ENCODE measurements around the gene CAMK1. TPM values are rescaled to one million over a fixed set of nuclear protein-coding genes. Genes with fewer than 3 reads are reported as not detected.

CAMK1 gene
- total and polyA plus RNA-seq, 2 donors from 2014 or later = 31.2 to 52.7 TPM

DNA sequence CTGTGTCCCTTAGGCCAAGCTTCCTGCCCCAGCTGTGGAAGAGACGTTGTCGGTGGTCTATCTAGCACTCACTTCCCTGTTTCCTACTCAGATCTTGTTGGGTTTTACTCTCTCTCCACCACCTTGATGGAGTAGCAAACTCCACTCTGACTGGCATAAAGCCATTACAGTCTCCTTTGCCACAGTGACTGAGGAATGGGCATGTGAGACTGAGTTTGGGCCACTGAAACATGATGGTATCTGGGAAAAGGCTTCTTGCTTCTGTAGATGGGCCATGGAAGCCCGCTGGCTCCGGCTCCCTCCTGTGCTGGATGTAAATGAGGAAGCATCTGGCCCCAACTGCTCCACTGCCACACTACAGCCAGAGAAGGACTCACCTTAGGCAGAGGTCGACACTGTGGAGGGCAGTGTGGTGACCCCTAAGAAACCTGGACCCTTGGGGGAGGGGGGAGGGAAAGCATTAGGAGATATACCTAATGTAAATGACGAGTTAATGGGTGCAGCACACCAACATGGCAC lies 9.4 kb upstream of the CAMK1 start:
- FAIRE-seq (no peak), DNase-seq (no peak)
- Histone ChIP-seq H3K4me3 (ENCODE audit: low read length in 3 of 3) (no peak overlapping the region), H3K27ac (ENCODE audit: low read depth in 2 of 2, low read length in 2 of 2) (no peak overlapping the region), H3K27me3 (ENCODE audit: control insufficient read depth, insufficient read depth, low read length) (no peaks in the 10 kb centered on the region), H3K4me1 (ENCODE audit: control insufficient read depth in 2 of 3, insufficient read depth in 2 of 3, low read depth in 1 of 3, low read length in 3 of 3) (peaks cover 0 to 22% (median 8%) of the 10 kb centered on the region in 3 donors), H3K36me3 (ENCODE audit: control insufficient read depth in 2 of 3, insufficient read depth in 3 of 3, low read length in 3 of 3) (peaks cover 0 to 5% (median 5%) of the 10 kb centered on the region in 3 donors), H3K9me3 (ENCODE audit: control insufficient read depth in 2 of 3, insufficient read depth in 1 of 3, low read length in 3 of 3) (no peaks in the 10 kb centered on the region), H3K9ac (ENCODE audit: low read length in 3 of 3) (no peak overlapping the region)
- intact Hi-C loops (cut with DNase I) = no loop called here
- TF ChIP-seq, protein P1, sequence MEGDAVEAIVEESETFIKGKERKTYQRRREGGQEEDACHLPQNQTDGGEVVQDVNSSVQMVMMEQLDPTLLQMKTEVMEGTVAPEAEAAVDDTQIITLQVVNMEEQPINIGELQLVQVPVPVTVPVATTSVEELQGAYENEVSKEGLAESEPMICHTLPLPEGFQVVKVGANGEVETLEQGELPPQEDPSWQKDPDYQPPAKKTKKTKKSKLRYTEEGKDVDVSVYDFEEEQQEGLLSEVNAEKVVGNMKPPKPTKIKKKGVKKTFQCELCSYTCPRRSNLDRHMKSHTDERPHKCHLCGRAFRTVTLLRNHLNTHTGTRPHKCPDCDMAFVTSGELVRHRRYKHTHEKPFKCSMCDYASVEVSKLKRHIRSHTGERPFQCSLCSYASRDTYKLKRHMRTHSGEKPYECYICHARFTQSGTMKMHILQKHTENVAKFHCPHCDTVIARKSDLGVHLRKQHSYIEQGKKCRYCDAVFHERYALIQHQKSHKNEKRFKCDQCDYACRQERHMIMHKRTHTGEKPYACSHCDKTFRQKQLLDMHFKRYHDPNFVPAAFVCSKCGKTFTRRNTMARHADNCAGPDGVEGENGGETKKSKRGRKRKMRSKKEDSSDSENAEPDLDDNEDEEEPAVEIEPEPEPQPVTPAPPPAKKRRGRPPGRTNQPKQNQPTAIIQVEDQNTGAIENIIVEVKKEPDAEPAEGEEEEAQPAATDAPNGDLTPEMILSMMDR (IDR thresholded peaks at IDR 0.05; ENCODE audit: borderline replicate concordance, extremely low read depth, insufficient read depth) = no peak

DNA sequence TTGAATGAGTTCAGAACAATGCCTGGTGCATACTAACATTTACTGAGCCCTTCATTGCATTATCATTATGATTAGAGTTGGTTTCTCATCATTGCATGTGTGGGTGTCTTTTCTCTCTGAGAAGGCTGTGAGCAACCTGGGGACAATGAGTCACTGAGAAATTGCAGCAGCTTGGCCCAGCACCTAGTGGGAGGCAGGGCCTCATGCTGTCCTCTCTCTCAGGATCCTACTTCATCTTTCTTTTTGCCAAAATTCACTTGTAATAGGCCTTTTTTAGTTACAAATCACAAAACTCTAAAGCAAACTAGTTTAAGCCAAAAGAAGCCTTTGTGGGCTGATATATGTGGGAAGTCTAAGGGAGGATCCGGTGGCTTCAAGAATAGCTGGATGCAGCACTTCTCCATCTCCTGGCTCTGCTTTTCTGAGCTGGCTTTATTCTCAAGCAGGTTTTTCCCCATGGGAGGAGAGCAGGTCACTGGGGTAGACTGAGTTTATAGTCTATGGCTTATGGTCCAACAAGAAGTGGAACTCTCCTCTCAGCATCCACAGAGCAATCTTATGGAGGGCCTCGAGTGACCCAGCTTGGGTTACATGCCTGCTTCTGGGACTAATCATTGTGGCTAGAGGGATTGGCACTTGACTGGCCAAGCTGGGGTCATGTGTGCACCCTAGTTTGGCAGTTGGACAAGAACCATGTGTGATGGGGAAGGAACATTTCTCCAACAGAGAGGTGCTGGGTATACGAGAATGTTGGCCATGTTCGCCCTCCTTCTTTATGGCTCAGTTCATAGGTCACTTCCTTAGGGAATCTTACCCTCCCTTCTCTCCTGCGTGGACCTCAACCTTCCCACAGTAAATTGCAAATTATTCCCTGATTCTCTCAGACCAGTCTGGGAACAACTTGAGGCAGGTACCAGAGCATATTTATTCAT lies 8.7 kb upstream of the CAMK1 start:
- DNase-seq = no peak
- intact Hi-C loops (cut with DNase I) = no loop called here
- H3K4me3 ChIP-seq (ENCODE audit: low read length in 3 of 3) = no peak overlapping the region
- no peaks in the 10 kb centered on the region for H3K9me3 ChIP-seq (ENCODE audit: control insufficient read depth in 2 of 3, insufficient read depth in 1 of 3, low read length in 3 of 3)
- no peak for FAIRE-seq
- no peak overlapping the region for H3K9ac ChIP-seq (ENCODE audit: low read length in 3 of 3)
- TF ChIP-seq, protein P1 (IDR thresholded peaks at IDR 0.05; ENCODE audit: borderline replicate concordance, extremely low read depth, insufficient read depth) = no peak
- H3K27me3 ChIP-seq (ENCODE audit: control insufficient read depth, insufficient read depth, low read length) = no peaks in the 10 kb centered on the region
- H3K36me3 ChIP-seq (ENCODE audit: control insufficient read depth in 2 of 3, insufficient read depth in 3 of 3, low read length in 3 of 3) = peaks cover 0 to 3% (median 0%) of the 10 kb centered on the region in 3 donors
- peaks cover 0 to 22% (median 8%) of the 10 kb centered on the region in 3 donors for H3K4me1 ChIP-seq (ENCODE audit: control insufficient read depth in 2 of 3, insufficient read depth in 2 of 3, low read depth in 1 of 3, low read length in 3 of 3)
- no peak overlapping the region for H3K27ac ChIP-seq (ENCODE audit: low read depth in 2 of 2, low read length in 2 of 2)

DNA sequence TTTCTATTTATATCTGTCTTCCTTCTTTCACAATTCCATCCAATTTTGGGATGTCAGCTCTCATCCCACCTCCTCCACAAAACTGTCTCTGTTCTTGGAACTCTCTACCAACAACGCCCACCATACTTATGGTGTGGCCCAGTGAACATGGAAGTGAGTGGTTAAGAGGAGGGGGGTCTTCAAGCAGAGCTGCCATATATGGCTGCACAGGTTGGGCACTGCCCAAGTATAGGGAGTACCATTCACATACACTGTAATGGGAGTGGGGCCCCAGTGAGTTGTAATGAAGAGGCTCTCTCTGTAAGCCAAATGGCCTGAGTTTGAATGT lies 7.9 kb upstream of the CAMK1 start:
- Histone ChIP-seq H3K9me3 (ENCODE audit: control insufficient read depth in 2 of 3, insufficient read depth in 1 of 3, low read length in 3 of 3) (no peaks in the 10 kb centered on the region), H3K36me3 (ENCODE audit: control insufficient read depth in 2 of 3, insufficient read depth in 3 of 3, low read length in 3 of 3) (peaks cover 0 to under 1% (median 0%) of the 10 kb centered on the region in 3 donors), H3K4me1 (ENCODE audit: control insufficient read depth in 2 of 3, insufficient read depth in 2 of 3, low read depth in 1 of 3, low read length in 3 of 3) (peaks cover 0 to 22% (median 8%) of the 10 kb centered on the region in 3 donors), H3K9ac (ENCODE audit: low read length in 3 of 3) (no peak overlapping the region), H3K27ac (ENCODE audit: low read depth in 2 of 2, low read length in 2 of 2) (no peak overlapping the region), H3K4me3 (ENCODE audit: low read length in 3 of 3) (no peak overlapping the region), H3K27me3 (ENCODE audit: control insufficient read depth, insufficient read depth, low read length) (no peaks in the 10 kb centered on the region)
- FAIRE-seq (no peak), DNase-seq (no peak)
- intact Hi-C loops (cut with DNase I) = no loop called here
- TF ChIP-seq, protein P1 (IDR thresholded peaks at IDR 0.05; ENCODE audit: borderline replicate concordance, extremely low read depth, insufficient read depth) = no peak

Data from kidney (tissue), 14 donors.